Thymus (tissue), 11 donors: ENCODE data around the gene DHH. TPM values are rescaled to one million over a fixed set of nuclear protein-coding genes. Genes with fewer than 3 reads are reported as not detected.
A peak's percentile ranks its signal among the peaks of the same experiment; 100 is the strongest.

Experiments used
- DNase-seq, 9 donors: peaks; one replicate each; pipeline ENCODE4 v3.0.0-alpha.2; 2013; ENCODE audit warnings: low spot score in 9 of 9, low read depth in 6 of 9, missing footprints in 1 of 9
- H3K27ac ChIP-seq, 2 donors: one replicate each; pipeline ENCODE4 v1.5.1; 2013; ENCODE audit warnings: control low read depth in 1 of 2, low read depth in 1 of 2, low read length in 1 of 2, mild to moderate bottlenecking in 1 of 2, moderate library complexity in 1 of 2
- H3K27me3 ChIP-seq, 2 donors: one replicate each; pipeline ENCODE4 v1.5.1; 2013; ENCODE audit warnings: low read length in 1 of 2; ENCODE audit not compliant: control insufficient read depth in 2 of 2, insufficient read depth in 1 of 2
- H3K36me3 ChIP-seq, 2 donors: one replicate each; pipeline ENCODE4 v1.5.1; 2013; ENCODE audit warnings: low read length in 1 of 2, mild to moderate bottlenecking in 1 of 2, moderate library complexity in 1 of 2; ENCODE audit not compliant: control insufficient read depth in 2 of 2, insufficient read depth in 2 of 2
- H3K4me1 ChIP-seq, 2 donors: one replicate each; pipeline ENCODE4 v1.5.1; 2013; ENCODE audit warnings: low read length in 2 of 2; ENCODE audit not compliant: control insufficient read depth in 2 of 2, insufficient read depth in 2 of 2
- H3K4me3 ChIP-seq, 2 donors: one replicate each; pipeline ENCODE4 v1.5.1; 2013; ENCODE audit warnings: low read length in 2 of 2, control low read depth in 1 of 2, mild to moderate bottlenecking in 1 of 2
- H3K9me3 ChIP-seq, 2 donors: one replicate each; pipeline ENCODE4 v1.5.1; 2013; ENCODE audit warnings: low read length in 1 of 2, mild to moderate bottlenecking in 1 of 2; ENCODE audit not compliant: control insufficient read depth in 2 of 2, insufficient read depth in 1 of 2
- WGBS: extraction: QIAGEN DNeasy Blood & Tissue Kit; methylation state at CpG from one replicate; pipeline ENCODE4 v1.1.7; 2013; 5-methylcytosine and 5-hydroxymethylcytosine counted together
- polyA plus RNA-seq: library from polyadenylated mRNA; stranded (reverse); fragments of 200-250 nt; gene quantifications from one replicate; pipeline ENCODE4 v1.2.3, GENCODE V29; 2013
- total RNA-seq: library from RNA; stranded (reverse); fragments of 120-200 nt; gene quantifications from one replicate; pipeline ENCODE4 v1.2.4, GENCODE V29; 2013
- donor health status: healthy.

Gene DHH
- total and polyA plus RNA-seq, 2 donors, result 0.09 to 0.21 TPM

GRCh38 chr12:49050507-49051372 lies 43.9 kb downstream of the DHH start:
- 97% methylated on average over 13 of the region's 13 CpGs for WGBS
- Histone ChIP-seq H3K9me3 (no peaks in the 10 kb centered on the region), H3K4me1 (peaks cover 4 to 7% of the 10 kb centered on the region in 2 donors), H3K27me3 (no peaks in the 10 kb centered on the region), H3K27ac (no peak overlapping the region), H3K4me3 (no peak overlapping the region), H3K36me3 (peaks cover 91 to 100% of the 10 kb centered on the region in 2 donors)
- DNase-seq, result no peak

GRCh38 chr12:49049566-49050224 lies 44.9 kb downstream of the DHH start:
- no peaks in the 10 kb centered on the region for H3K27me3 ChIP-seq
- no peak overlapping the region for H3K27ac ChIP-seq
- no peak overlapping the region for H3K4me3 ChIP-seq
- peaks cover 98 to 100% of the 10 kb centered on the region in 2 donors for H3K36me3 ChIP-seq
- H3K9me3 ChIP-seq, result no peaks in the 10 kb centered on the region
- DNase-seq, result no peak
- 96% methylated on average over 20 of the region's 20 CpGs for WGBS
- H3K4me1 ChIP-seq, result no peaks in the 10 kb centered on the region

GRCh38 chr12:49048953-49049352 lies 45.6 kb downstream of the DHH start:
- WGBS, result 99% methylated on average over 10 of the region's 10 CpGs
- H3K9me3 ChIP-seq, result no peaks in the 10 kb centered on the region
- peaks cover 98 to 100% of the 10 kb centered on the region in 2 donors for H3K36me3 ChIP-seq
- no peak overlapping the region for H3K27ac ChIP-seq
- no peak for DNase-seq
- H3K4me1 ChIP-seq, result no peaks in the 10 kb centered on the region
- H3K27me3 ChIP-seq, result no peaks in the 10 kb centered on the region
- H3K4me3 ChIP-seq, result no peak overlapping the region

- H3K36me3 ChIP-seq, result peaks cover 98 to 100% of the 10 kb centered on the region in 2 donors
- no peak for DNase-seq
Measured at GRCh38 chr12:49046129-49046895, 48.3 kb downstream of the DHH start.

GRCh38 chr12:49044660-49045059 lies 49.9 kb downstream of the DHH start:
- H3K27ac ChIP-seq, result no peak overlapping the region

More at GRCh38 chr12:49046129-49046895, 48.3 kb downstream of the DHH start:
- Histone ChIP-seq H3K9me3 (no peaks in the 10 kb centered on the region), H3K4me3 (no peak overlapping the region), H3K27ac (no peak overlapping the region), H3K4me1 (no peaks in the 10 kb centered on the region), H3K27me3 (no peaks in the 10 kb centered on the region)
- WGBS, result 98% methylated on average over 12 of the region's 12 CpGs

GRCh38 chr12:49043856-49044258 lies 50.7 kb downstream of the DHH start:
- DNase-seq, result peak in 5 of 9 donors; percentile 31 to 72 (median 62)
- Histone ChIP-seq H3K4me1 (no peaks in the 10 kb centered on the region), H3K4me3 (no peak overlapping the region), H3K9me3 (no peaks in the 10 kb centered on the region), H3K36me3 (peaks cover 98 to 100% of the 10 kb centered on the region in 2 donors), H3K27me3 (no peaks in the 10 kb centered on the region), H3K27ac (no peak overlapping the region)
- 74% methylated on average over 11 of the region's 11 CpGs for WGBS

More at GRCh38 chr12:49044660-49045059, 49.9 kb downstream of the DHH start:
- H3K36me3 ChIP-seq, result peaks cover 98 to 100% of the 10 kb centered on the region in 2 donors
- H3K9me3 ChIP-seq, result no peaks in the 10 kb centered on the region
- WGBS, result 96% methylated on average over 12 of the region's 12 CpGs
- H3K27me3 ChIP-seq, result no peaks in the 10 kb centered on the region
- H3K4me1 ChIP-seq, result no peaks in the 10 kb centered on the region
- no peak overlapping the region for H3K4me3 ChIP-seq
- DNase-seq, result no peak

- peaks cover 98 to 100% of the 10 kb centered on the region in 2 donors for H3K36me3 ChIP-seq
- no peak overlapping the region for H3K4me3 ChIP-seq
- 98% methylated on average over 4 of the region's 4 CpGs for WGBS
- H3K27ac ChIP-seq, result no peak overlapping the region
- H3K9me3 ChIP-seq, result no peaks in the 10 kb centered on the region
- H3K4me1 ChIP-seq, result no peaks in the 10 kb centered on the region
- H3K27me3 ChIP-seq, result no peaks in the 10 kb centered on the region
- DNase-seq, result no peak
Measured at GRCh38 chr12:49043241-49043640, 51.4 kb downstream of the DHH start.

- 97% methylated on average over 18 of the region's 18 CpGs for WGBS
- no peak for DNase-seq
- peaks cover 98 to 100% of the 10 kb centered on the region in 2 donors for H3K36me3 ChIP-seq
- H3K27me3 ChIP-seq, result no peaks in the 10 kb centered on the region
- peaks cover 0 to 3% of the 10 kb centered on the region in 2 donors for H3K9me3 ChIP-seq
- no peak overlapping the region for H3K4me3 ChIP-seq
- no peaks in the 10 kb centered on the region for H3K4me1 ChIP-seq
- no peak overlapping the region for H3K27ac ChIP-seq
Measured at GRCh38 chr12:49041881-49042484, 52.6 kb downstream of the DHH start.
